Breast epithelium (tissue), 4 donors: Measurements from ENCODE around the gene RPS6KL1. TPM values are rescaled to one million over a fixed set of nuclear protein-coding genes. Genes with fewer than 3 reads are reported as not detected.
A peak's percentile ranks its signal among the peaks of the same experiment; 100 is the strongest.

Experiments used
- DNase-seq, 2 donors: peaks; one replicate each; pipeline ENCODE4 v3.0.0-alpha.2; 2019; ENCODE audit warnings: low spot score in 2 of 2
- H3K27ac ChIP-seq, 2 donors: fragments of 200-600 bp; sonication (generic) in 1 of 2; one replicate each; pipeline ENCODE4 v1.5.1; 2016 to 2019; ENCODE audit warnings: mild to moderate bottlenecking in 1 of 2
- H3K27me3 ChIP-seq, 2 donors: fragments of 200-600 bp; sonication (generic) in 1 of 2; one replicate each; pipeline versions ENCODE4 v1.5.1 to v1.6.0; 2017 to 2019; ENCODE audit warnings: control low read depth in 1 of 2, mild to moderate bottlenecking in 1 of 2
- H3K36me3 ChIP-seq: fragments of 200-600 bp; one replicate; pipeline ENCODE4 v1.5.1; 2019
- H3K4me1 ChIP-seq, 2 donors: fragments of 200-600 bp; sonication (generic); one replicate each; pipeline ENCODE4 v1.5.1; 2016 to 2019; ENCODE audit warnings: control low read depth in 1 of 2
- H3K4me3 ChIP-seq, 3 donors: fragments of 200-600 bp; sonication (generic); 1 replicate in 2 of 3; 2 replicates in 1 of 3; pipeline ENCODE4 v1.5.1; 2016 to 2019; ENCODE audit warnings: mild to moderate bottlenecking in 3 of 3, moderate library complexity in 2 of 3
- H3K9me3 ChIP-seq, 2 donors: fragments of 200-600 bp; sonication (generic) in 1 of 2; one replicate each; pipeline ENCODE4 v1.5.1; 2016 to 2019; ENCODE audit warnings: control low read depth in 1 of 2
- POLR2A ChIP-seq: fragments of 450-650 bp; IDR thresholded peaks from one replicate; pipeline ENCODE4 v1.6.1; 2016; ENCODE audit warnings: antibody characterized with exemption, mild to moderate bottlenecking, moderate library complexity
- POLR2AphosphoS5 ChIP-seq, 3 donors: sonication (generic); formaldehyde crosslinking; IDR thresholded peaks; one replicate each; pipeline ENCODE4 v1.6.1; 2017; ENCODE audit warnings: antibody characterized with exemption in 3 of 3
- intact Hi-C: fragments of 100-400 bp; cut with DNase I; formaldehyde crosslinking; loops from one replicate; pipeline ENCODE4 v1.15.1; 2023; ENCODE audit warnings: low total_unique reads
- total RNA-seq, 3 donors: library from RNA; depleted of rRNA; stranded (reverse); fragments of >200 nt; gene quantifications; one replicate each; pipeline ENCODE4 v1.1.0, GENCODE V29; 2016
- TF ChIP-seq, protein P1 (sequence below), 3 donors: fragments of 450-650 bp; IDR thresholded peaks; one replicate each; pipeline ENCODE4 v1.5.1; 2016 to 2017; ENCODE audit warnings: antibody characterized with exemption in 3 of 3, mild to moderate bottlenecking in 3 of 3, moderate library complexity in 3 of 3

The RPS6KL1 gene
- total RNA-seq, 3 donors from 2014 or later, result 2.9 to 5.6 (median 3.3) TPM

GRCh38 chr14:74946659-74947281 is 23.7 kb upstream of the RPS6KL1 start:
- DNase-seq, result no peak
- Histone ChIP-seq H3K4me3 (peak overlapping the region in 2 of 3 donors; percentile 3 to 12), H3K27me3 (no peaks in the 10 kb centered on the region), H3K36me3 (no peaks in the 10 kb centered on the region), H3K4me1 (peaks cover 0 to 5% of the 10 kb centered on the region in 2 donors), H3K27ac (peak overlapping the region; percentile 45 to 72), H3K9me3 (no peaks in the 10 kb centered on the region)
- TF ChIP-seq, protein P1, sequence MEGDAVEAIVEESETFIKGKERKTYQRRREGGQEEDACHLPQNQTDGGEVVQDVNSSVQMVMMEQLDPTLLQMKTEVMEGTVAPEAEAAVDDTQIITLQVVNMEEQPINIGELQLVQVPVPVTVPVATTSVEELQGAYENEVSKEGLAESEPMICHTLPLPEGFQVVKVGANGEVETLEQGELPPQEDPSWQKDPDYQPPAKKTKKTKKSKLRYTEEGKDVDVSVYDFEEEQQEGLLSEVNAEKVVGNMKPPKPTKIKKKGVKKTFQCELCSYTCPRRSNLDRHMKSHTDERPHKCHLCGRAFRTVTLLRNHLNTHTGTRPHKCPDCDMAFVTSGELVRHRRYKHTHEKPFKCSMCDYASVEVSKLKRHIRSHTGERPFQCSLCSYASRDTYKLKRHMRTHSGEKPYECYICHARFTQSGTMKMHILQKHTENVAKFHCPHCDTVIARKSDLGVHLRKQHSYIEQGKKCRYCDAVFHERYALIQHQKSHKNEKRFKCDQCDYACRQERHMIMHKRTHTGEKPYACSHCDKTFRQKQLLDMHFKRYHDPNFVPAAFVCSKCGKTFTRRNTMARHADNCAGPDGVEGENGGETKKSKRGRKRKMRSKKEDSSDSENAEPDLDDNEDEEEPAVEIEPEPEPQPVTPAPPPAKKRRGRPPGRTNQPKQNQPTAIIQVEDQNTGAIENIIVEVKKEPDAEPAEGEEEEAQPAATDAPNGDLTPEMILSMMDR (IDR thresholded peaks at IDR 0.05), result peak in 2 of 3 donors; percentile 5 to 39
- no peak for TF ChIP-seq POLR2A
- intact Hi-C loops, result no loop called here

- DNase-seq, result peak in 1 of 2 donors; percentile 56
- peak overlapping the region in 2 of 3 donors; percentile 3 to 12 for H3K4me3 ChIP-seq
Observed at GRCh38 chr14:74945852-74946658, 23.0 kb upstream of the RPS6KL1 start.

GRCh38 chr14:74945261-74945851 is 22.3 kb upstream of the RPS6KL1 start:
- H3K4me3 ChIP-seq, result no peak overlapping the region
- H3K4me1 ChIP-seq, result peaks cover 0 to 6% of the 10 kb centered on the region in 2 donors
- DNase-seq, result no peak
- intact Hi-C loops, result no loop called here
- TF ChIP-seq POLR2A (no peak), POLR2AphosphoS5 (IDR thresholded peaks at IDR 0.05) (no peak)
- TF ChIP-seq, protein P1 (IDR thresholded peaks at IDR 0.05), result peak in 2 of 3 donors; percentile 30 to 32
- H3K36me3 ChIP-seq, result no peaks in the 10 kb centered on the region
- H3K27me3 ChIP-seq, result no peaks in the 10 kb centered on the region
- peak overlapping the region; percentile 29 to 72 for H3K27ac ChIP-seq
- H3K9me3 ChIP-seq, result no peaks in the 10 kb centered on the region

More at GRCh38 chr14:74945852-74946658, 23.0 kb upstream of the RPS6KL1 start:
- intact Hi-C loops, result no loop called here
- TF ChIP-seq POLR2AphosphoS5 (IDR thresholded peaks at IDR 0.05) (peak in 1 of 3 donors; percentile 17), POLR2A (no peak)
- TF ChIP-seq, protein P1 (IDR thresholded peaks at IDR 0.05), result peak; percentile 77 to 87 (median 82)
- Histone ChIP-seq H3K9me3 (no peaks in the 10 kb centered on the region), H3K27me3 (no peaks in the 10 kb centered on the region), H3K36me3 (no peaks in the 10 kb centered on the region), H3K4me1 (peaks cover 0 to 5% of the 10 kb centered on the region in 2 donors), H3K27ac (peak overlapping the region; percentile 45 to 72)

GRCh38 chr14:74942608-74943007 is 19.5 kb upstream of the RPS6KL1 start:
- H3K4me1 ChIP-seq, result peaks cover 6 to 19% of the 10 kb centered on the region in 2 donors
- intact Hi-C loops, result no loop called here
- H3K27ac ChIP-seq, result peak overlapping the region; percentile 67 to 93
- TF ChIP-seq POLR2A (no peak), POLR2AphosphoS5 (IDR thresholded peaks at IDR 0.05) (no peak)
- DNase-seq, result no peak
- H3K9me3 ChIP-seq, result no peaks in the 10 kb centered on the region
- no peak overlapping the region for H3K4me3 ChIP-seq
- no peaks in the 10 kb centered on the region for H3K36me3 ChIP-seq
- H3K27me3 ChIP-seq, result no peaks in the 10 kb centered on the region

DNA sequence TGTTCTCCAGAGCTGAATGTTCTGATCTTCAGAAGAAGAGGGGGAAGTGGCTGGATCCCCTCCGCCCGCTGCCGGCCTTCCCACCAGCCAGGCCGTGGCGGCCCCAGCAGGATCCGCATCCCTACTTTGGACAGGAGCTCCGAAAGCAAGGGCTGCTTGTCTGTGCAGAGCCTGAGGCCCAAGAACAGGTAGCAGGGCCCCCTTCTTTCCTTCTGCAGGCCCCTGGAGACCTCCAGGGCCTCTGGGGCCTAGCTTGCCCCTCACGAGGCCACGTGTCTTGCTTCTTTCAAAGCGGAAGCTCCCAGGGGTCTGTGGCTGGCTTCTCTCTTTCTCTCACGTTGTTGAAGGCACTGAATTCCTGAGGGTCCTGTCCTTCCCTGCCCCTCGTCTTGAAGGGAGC is 19.1 kb upstream of the RPS6KL1 start:
- Histone ChIP-seq H3K4me3 (peak overlapping the region in 1 of 3 donors; percentile 35), H3K27ac (peak overlapping the region; percentile 67 to 93)

More for the DNA sequence above, 19.1 kb upstream of the RPS6KL1 start:
- TF ChIP-seq POLR2A (no peak), POLR2AphosphoS5 (IDR thresholded peaks at IDR 0.05) (no peak)
- TF ChIP-seq, protein P1 (IDR thresholded peaks at IDR 0.05), result no peak
- peaks cover 6 to 19% of the 10 kb centered on the region in 2 donors for H3K4me1 ChIP-seq
- no peaks in the 10 kb centered on the region for H3K27me3 ChIP-seq
- no peaks in the 10 kb centered on the region for H3K9me3 ChIP-seq
- intact Hi-C loops, result no loop called here
- no peaks in the 10 kb centered on the region for H3K36me3 ChIP-seq
- no peak for DNase-seq
